ENCODE results near the gene PCDHGA6.

PCDHGA6 gene

GRCh38 chr5:141419074-141419880 lies 45.6 kb downstream of the PCDHGA6 start:
- DNase-seq (ENCODE audit: low read depth in 2 of 2): no peak

- no peak for DNase-seq (ENCODE audit: low read depth in 2 of 2)
Observed at GRCh38 chr5:141420855-141421488, 47.3 kb downstream of the PCDHGA6 start, which contains the start of gene PCDHGA11. Gene PCDHGA11, plus strand, starts transcription at chr5:141421051. Its CDS starts 177 bp downstream, at chr5:141421228.

- no peak for DNase-seq (ENCODE audit: low read depth in 2 of 2)
Observed at GRCh38 chr5:141421489-141421855, 47.8 kb downstream of the PCDHGA6 start.

- no peak for DNase-seq (ENCODE audit: low read depth in 2 of 2)
Observed at GRCh38 chr5:141422742-141423291, 49.1 kb downstream of the PCDHGA6 start.

GRCh38 chr5:141427783-141428426 lies 54.2 kb downstream of the PCDHGA6 start:
- no peak for DNase-seq (ENCODE audit: low read depth in 2 of 2)

Data from stimulated activated CD8-positive, alpha-beta memory T cell treated with anti-CD3 and anti-CD28 coated beads, Interleukin-7, amount 100 ng/mL, for 1 hour (primary cell).